DND-41 (cell line): ENCODE results near the gene KRTAP10-5.

Experiments used
- CTCF ChIP-seq: IDR thresholded peaks from 2 replicates; pipeline ENCODE4 v1.5.1; 2012; ENCODE audit warnings: borderline replicate concordance, low read length, moderate library complexity, mild to moderate bottlenecking; ENCODE audit not compliant: poor library complexity, severe bottlenecking; ENCODE audit errors: extremely low read depth
- EZH2 ChIP-seq: IDR thresholded peaks from 3 replicates; pipeline ENCODE4 v1.6.1; 2012; ENCODE audit warnings: borderline replicate concordance, low read depth, mild to moderate bottlenecking, moderate library complexity, low read length, inconsistent platforms; ENCODE audit not compliant: severe bottlenecking

GRCh38 chr21:44615466-44615865 is 35.1 kb upstream of the KRTAP10-5 start:
- TF ChIP-seq CTCF (no peak), EZH2 (no peak)
